Body of pancreas (tissue), 4 donors: Measurements from ENCODE around the gene RBBP7.

ENCODE experiments used
- CTCF ChIP-seq, 7 experiments: fragments of 450-650 bp in 4 of 7; fragments of 200-600 bp in 3 of 7; sonication (generic) in 3 of 7; IDR thresholded peaks; one replicate each; pipeline ENCODE4 v1.5.1; 2016 to 2019; ENCODE audit warnings: antibody characterized with exemption in 7 of 7
- POLR2A ChIP-seq, 3 donors: fragments of 450-650 bp; IDR thresholded peaks; one replicate each; pipeline ENCODE4 v1.6.1; 2016; ENCODE audit warnings: antibody characterized with exemption in 3 of 3, mild to moderate bottlenecking in 2 of 3

GRCh38 chrX:16855363-16856075 lies 14.6 kb downstream of the RBBP7 start:
- TF ChIP-seq CTCF (IDR thresholded peaks at IDR 0.05) (no peak), POLR2A (IDR thresholded peaks at IDR 0.05) (no peak)
